HepG2 (cell line): Measurements from ENCODE around the gene OR2T8. TPM values are rescaled to one million over a fixed set of nuclear protein-coding genes. Genes with fewer than 3 reads are reported as not detected.

Source experiments
- CHD2 ChIP-seq: IDR thresholded peaks from 2 replicates; pipeline ENCODE4 v1.6.1; 2011; ENCODE audit warnings: low read depth, low read length, improper control_type of control experiment
- CREB3 ChIP-seq: sonication (generic); formaldehyde crosslinking; IDR thresholded peaks from 2 replicates; pipeline ENCODE4 v1.5.0; 2020; ENCODE audit warnings: missing genetic modification reagents
- CREM ChIP-seq, 2 experiments: sonication (generic) in 1 of 2; formaldehyde crosslinking in 1 of 2; IDR thresholded peaks; 2 replicates each; pipeline versions ENCODE4 v1.4.0 to v1.6.1; 2016 to 2020; ENCODE audit warnings: antibody characterized with exemption in 1 of 2, mild to moderate bottlenecking in 1 of 2, missing genetic modification reagents in 1 of 2
- FOXO4 ChIP-seq: sonication (generic); formaldehyde crosslinking; conservative IDR thresholded peaks from 2 replicates; pipeline ENCODE4 v1.8.1; 2023; ENCODE audit warnings: missing genetic modification reagents
- HNF4G ChIP-seq, 2 experiments: sonication (generic) in 1 of 2; formaldehyde crosslinking in 1 of 2; IDR thresholded peaks; 2 replicates each; pipeline versions ENCODE4 v1.4.0 to v1.6.1; 2011 to 2020; ENCODE audit warnings: borderline replicate concordance in 2 of 2, low read depth in 2 of 2, mild to moderate bottlenecking in 2 of 2, low read length in 1 of 2, missing genetic modification reagents in 1 of 2, moderate library complexity in 1 of 2
- PAXIP1 ChIP-seq: sonication (generic); formaldehyde crosslinking; conservative IDR thresholded peaks from 2 replicates; pipeline ENCODE4 v1.4.0; 2020; ENCODE audit warnings: mild to moderate bottlenecking, missing genetic modification reagents, moderate library complexity
- SIX4 ChIP-seq: sonication (generic); formaldehyde crosslinking; IDR thresholded peaks from 2 replicates; pipeline ENCODE4 v1.4.0; 2020; ENCODE audit warnings: missing genetic modification reagents
- SKIL ChIP-seq: sonication (generic); formaldehyde crosslinking; IDR thresholded peaks from 2 replicates; pipeline ENCODE4 v1.8.0; 2022; ENCODE audit warnings: missing genetic modification reagents, mild to moderate bottlenecking, moderate library complexity, borderline replicate concordance
- SMC3 ChIP-seq: IDR thresholded peaks from 2 replicates; pipeline ENCODE4 v1.6.1; 2011; ENCODE audit warnings: low read length, improper control_type of control experiment
- TRIM22 ChIP-seq: fragments of 450-650 bp; IDR thresholded peaks from 2 replicates; pipeline ENCODE4 v1.6.1; 2017
- ZBTB43 ChIP-seq: sonication (generic); formaldehyde crosslinking; conservative IDR thresholded peaks from 2 replicates; pipeline ENCODE4 v1.4.0; 2020; ENCODE audit warnings: missing genetic modification reagents
- ZKSCAN1 ChIP-seq: fragments of 150-350 bp; IDR thresholded peaks from 2 replicates; pipeline ENCODE4 v1.6.1; 2014; ENCODE audit warnings: low read length
- ZNF33A ChIP-seq: sonication (generic); formaldehyde crosslinking; IDR thresholded peaks from 2 replicates; pipeline ENCODE4 v1.5.1; 2020; ENCODE audit warnings: missing genetic modification reagents, mild to moderate bottlenecking, moderate library complexity, borderline replicate concordance
- ZSCAN9 ChIP-seq: IDR thresholded peaks from 2 replicates; pipeline ENCODE4 v1.6.1; 2016; ENCODE audit warnings: borderline replicate concordance
- polyA plus RNA-seq, 8 experiments: library from polyadenylated mRNA; depleted of rRNA in 3 of 8; stranded (reverse) in 7 of 8; unstranded in 1 of 8; fragments of >200 nt; fragmentation: Illumina TruSeq in 4 of 8; extraction: Trizol in 4 of 8; gene quantifications; 2 replicates each; pipeline versions ENCODE4 v1.2.1 to v1.2.3, GENCODE V29; 2011 to 2016; ENCODE audit warnings: low read depth in 4 of 8, missing spikeins in 1 of 8, mixed read lengths in 1 of 8; ENCODE audit not compliant: insufficient read depth in 1 of 8
- total RNA-seq, 5 experiments: library from RNA; depleted of rRNA; stranded (reverse); fragments of >200 nt; fragmentation: Illumina TruSeq; extraction: Trizol; gene quantifications; 2 replicates each; pipeline ENCODE4 v1.2.3, GENCODE V29; 2016; ENCODE audit warnings: low read depth in 1 of 5

The OR2T8 gene
- total and polyA plus RNA-seq, 2 of the 13 experiments (the other 11 are each of a cell fraction or from before 2014, with no cell fraction given), result not detected

GRCh38 chr1:247948558-247948957, 28.5 kb downstream of the OR2T8 start, which contains the start of gene OR2L8 (continued):
- TF ChIP-seq PAXIP1 (CRISPR knock-in tag) (no peak), HNF4G (IDR thresholded peaks at IDR 0.05; ENCODE audit: borderline replicate concordance, low read depth, low read length) (no peak), HNF4G (CRISPR knock-in tag; IDR thresholded peaks at IDR 0.05; ENCODE audit: borderline replicate concordance, low read depth) (no peak), TRIM22 (no peak), SKIL (CRISPR knock-in tag) (no peak), CHD2 (no peak), ZKSCAN1 (no peak), ZNF33A (CRISPR knock-in tag) (no peak), SMC3 (no peak), CREM (IDR thresholded peaks at IDR 0.05) (no peak), CREM (CRISPR knock-in tag; IDR thresholded peaks at IDR 0.05) (no peak), SIX4 (no peak), CREB3 (CRISPR knock-in tag) (no peak), ZSCAN9 (no peak), FOXO4 (CRISPR knock-in tag) (no peak), ZBTB43 (CRISPR knock-in tag) (no peak)
